GM12891 (cell line): ENCODE results near the gene GSTK1.

Experiments used
- POLR2A ChIP-seq: IDR thresholded peaks from 2 replicates; pipeline ENCODE4 v1.6.1; 2011; ENCODE audit warnings: low read depth, low read length, control low read depth
- POLR2AphosphoS5 ChIP-seq: IDR thresholded peaks from 2 replicates; pipeline ENCODE4 v1.6.1; 2011; ENCODE audit warnings: low read depth, low read length, control low read depth
- POU2F2 ChIP-seq: IDR thresholded peaks from 2 replicates; pipeline ENCODE4 v1.6.1; 2011; ENCODE audit warnings: low read depth, mild to moderate bottlenecking, control low read depth, low read length, moderate library complexity
- SPI1 ChIP-seq: IDR thresholded peaks from 2 replicates; pipeline ENCODE4 v1.6.1; 2011; ENCODE audit warnings: low read depth, low read length, control low read depth
- TAF1 ChIP-seq: IDR thresholded peaks from 2 replicates; pipeline ENCODE4 v1.6.1; 2011; ENCODE audit warnings: low read depth, low read length, control low read depth

- no peak for TF ChIP-seq POLR2AphosphoS5
- no peak for TF ChIP-seq SPI1
- TF ChIP-seq POLR2A = no peak
- TF ChIP-seq POU2F2 = no peak
- no peak for TF ChIP-seq TAF1
These were observed 15.9 kb upstream of the GSTK1 start for GRCh38 chr7:143247372-143247771.
